T1000 (cell line): ENCODE results near the gene CLDN3.

Source experiments
- DNase-seq: peaks from one replicate; lab custom pipeline; 2025; ENCODE audit warnings: mixed read lengths; lab: John Stamatoyannopoulos, UW

The CLDN3 gene

GRCh38 chr7:73770860-73771670, 995 bp upstream of the CLDN3 start:
- DNase-seq: no peak

GRCh38 chr7:73769481-73770001, 529 bp downstream of the CLDN3 start:
- no peak for DNase-seq

DNA sequence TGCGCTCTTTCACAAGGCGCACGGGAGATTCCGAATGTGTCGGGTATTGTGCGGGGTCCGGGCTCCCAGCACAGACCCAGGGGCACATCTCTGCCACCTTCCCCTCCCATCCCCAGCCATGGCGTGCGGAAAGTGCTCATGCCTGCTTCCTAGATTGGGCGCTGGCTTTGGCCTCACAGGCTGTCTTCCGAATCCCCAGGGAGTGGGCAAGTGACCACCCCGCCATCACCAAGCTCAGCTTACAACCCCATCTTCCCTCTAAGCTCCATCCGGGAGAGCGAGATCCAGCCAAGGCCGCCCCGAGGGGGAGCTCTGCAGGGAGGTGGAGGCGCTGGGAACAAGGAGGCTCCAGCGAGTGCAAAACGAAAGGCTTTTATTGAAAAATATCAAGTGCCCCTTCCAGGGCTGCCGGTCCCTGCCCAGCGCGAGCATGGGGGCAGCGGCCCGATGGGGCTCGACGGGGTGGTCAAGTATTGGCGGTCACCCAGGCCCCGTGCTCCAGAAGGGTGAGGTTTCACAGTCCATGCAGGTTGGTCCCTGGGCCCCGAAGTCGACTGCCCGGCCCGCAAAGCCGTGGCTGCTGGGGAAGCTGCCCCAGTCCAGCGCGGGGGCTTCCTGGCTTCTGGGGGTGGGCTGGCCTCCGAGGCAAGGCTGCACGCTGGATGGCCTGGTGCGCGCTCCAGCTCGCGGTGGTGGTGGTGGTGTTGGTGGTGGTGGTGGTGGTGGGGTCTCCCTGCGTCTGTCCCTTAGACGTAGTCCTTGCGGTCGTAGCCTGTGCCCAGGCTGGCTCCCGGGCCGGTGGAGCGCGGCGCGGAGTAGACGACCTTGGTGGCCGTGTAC, 1.2 kb downstream of the CLDN3 start:
- DNase-seq: no peak

- no peak for DNase-seq
Measured at GRCh38 chr7:73766556-73767229, 3.4 kb downstream of the CLDN3 start.

GRCh38 chr7:73762659-73762999, 7.4 kb downstream of the CLDN3 start:
- no peak for DNase-seq

DNA sequence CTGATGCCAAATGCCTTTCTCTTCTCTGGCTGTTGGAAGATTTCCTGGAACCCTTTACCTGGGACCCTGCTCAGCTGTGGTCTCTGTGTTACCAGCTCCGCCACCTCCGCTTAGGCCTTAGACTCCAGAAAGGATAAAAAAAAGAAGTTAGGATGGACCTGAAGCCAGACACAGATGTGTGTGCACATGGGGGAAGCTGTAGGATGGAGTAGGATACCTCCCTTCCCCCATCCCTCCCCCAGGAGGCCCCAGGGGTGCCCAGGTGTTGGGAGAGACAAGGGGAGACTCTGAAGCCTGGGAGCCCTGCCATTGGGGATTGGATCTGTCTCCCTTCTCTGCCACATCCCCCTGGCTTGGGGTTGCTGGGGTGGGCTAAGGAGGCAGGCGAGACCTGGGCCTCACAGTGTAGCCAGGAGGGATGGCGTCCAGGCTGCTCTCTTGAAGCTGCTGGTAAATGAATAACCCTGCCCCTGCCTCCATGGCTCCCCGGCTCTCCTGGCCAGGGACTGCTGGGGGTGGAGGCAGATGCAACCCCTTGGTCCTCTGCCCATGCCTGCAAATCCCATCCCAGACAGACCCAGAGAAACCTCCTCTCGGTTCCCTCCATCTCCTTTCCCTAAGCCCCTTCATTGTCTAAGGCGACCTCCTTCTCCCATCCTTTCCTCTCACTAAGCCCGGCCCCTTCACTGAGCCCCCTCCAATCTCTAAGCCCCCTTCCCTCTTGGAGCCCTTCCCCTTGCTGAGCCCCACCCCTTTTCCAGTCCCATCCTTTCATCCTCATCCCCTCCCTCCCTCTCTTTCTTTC, 8.0 kb downstream of the CLDN3 start:
- no peak for DNase-seq

DNA sequence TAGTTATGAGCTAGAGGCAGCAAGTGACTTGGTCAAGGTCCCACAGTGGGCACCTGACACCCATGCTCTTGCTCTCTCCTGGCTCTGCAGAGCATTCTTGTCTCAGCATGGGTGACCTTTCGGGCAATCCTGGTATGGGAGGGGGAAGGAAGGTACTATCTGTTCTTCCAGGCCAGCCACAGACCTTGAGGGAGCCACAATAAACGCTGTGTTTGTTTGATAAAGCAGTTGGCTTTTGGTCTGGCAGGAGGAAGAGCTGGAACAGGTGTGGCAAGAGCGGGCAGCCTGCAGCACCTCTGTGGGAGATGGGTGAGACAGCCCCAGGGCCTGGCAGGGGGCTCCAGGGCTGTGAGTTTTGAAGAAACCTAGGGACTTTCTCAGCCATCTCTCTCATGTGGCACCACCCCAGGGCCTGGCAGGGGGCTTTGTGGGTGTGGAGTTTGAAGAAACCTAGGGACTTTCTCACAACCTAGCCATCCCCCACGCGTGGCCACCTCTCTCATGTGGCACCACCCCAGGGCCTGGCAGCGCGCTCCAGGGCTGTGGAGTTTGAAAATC, 11.4 kb downstream of the CLDN3 start:
- no peak for DNase-seq

DNA sequence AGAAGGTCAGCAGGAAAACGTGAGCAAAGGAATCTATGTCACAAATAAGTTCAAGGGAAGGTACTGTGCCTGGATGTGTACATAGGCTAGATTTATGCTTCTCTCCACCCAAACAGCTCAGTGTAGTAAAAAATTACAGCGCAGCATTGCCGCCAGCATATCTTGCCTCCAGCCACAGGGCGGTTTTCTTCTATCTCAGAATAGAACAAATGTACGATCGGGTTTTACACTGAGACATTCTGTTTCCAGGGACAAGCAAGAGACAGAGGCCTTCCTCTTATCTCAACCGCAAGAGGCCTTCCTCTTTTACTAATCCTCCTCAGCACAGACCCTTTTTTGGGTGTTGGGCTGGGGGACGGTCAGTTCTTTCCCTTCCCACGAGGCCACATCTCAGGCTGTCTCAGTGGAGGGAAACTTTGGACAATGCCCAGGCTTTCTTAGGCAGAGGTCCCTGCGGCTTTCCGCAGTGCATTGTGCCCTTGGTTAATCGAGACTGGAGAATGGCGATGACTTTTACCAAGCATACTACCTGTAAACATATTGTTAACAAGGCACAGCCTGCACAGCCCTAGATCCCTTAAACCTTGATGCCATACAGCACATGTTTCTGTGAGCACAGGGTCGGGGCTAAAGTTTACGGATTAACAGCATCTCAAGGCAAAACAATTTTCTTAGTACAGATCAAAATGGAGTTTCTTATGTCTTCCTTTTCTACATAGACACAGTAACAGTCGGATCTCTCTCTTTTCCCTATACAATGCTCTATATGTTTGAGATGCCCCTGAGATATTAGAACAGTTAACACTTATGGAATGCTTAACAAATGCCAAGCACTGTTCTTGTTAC, 19.9 kb downstream of the CLDN3 start:
- DNase-seq: no peak

DNA sequence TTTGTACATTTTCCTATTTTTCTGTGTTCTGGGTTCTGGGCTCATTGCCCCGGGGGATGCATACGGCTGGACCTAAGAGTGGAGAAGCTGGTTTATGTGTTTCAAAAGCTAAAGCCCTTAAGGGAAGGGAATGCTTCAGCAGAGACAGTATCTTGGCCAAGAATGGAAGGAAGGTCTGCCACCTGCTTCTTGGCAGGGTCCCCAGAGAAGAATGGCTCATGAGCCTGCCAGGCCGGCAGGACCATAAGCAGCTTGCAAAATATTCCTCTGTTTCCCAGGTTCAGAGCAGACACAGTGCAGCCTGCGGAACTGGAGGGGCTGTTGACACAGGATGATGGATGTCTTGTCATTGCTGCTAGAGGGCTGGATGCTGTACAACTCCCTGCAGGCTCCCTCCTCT, 23.7 kb downstream of the CLDN3 start:
- no peak for DNase-seq

DNA sequence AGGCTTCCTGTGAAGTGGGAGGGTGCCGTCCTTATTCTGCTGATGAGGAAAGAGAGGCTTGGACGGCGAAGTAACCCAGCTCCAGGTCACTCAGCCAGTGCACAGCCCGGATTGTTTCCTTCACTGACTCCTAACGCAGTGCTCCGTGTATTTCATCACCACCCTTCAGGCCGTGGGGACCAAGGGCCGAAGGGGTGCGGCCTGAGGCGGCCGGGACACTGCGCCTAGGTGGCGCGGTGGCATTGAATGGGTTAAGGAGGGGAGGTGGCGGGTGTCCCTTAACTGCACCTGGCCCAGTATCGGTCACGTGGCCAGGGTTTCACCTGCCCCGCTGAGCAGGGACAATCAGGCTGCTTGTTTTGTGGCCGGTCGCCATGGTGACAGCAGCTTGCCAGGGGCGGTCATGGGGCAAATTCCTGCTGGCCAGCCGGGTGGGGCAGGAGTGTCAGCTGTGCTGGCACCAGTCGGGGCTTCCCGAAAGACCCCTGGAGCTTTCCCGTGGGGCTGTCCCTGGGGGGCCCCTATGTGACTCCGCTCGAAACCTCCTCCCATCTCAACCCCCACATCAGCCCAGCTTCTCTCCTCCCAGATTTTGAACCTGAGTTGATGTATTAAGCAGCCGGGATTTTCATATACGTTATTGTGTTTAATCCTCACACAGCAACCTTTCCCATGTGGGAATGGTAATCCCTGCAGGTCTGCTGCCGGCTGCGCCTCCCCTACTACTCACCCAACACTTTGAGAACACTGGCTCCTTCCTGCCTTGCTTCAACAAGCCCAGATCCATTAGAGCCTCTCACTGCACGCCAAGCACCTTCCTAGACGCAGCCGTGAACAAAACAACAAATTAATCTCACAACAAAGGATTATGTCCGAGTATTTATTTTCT, 27.1 kb downstream of the CLDN3 start:
- no peak for DNase-seq

DNA sequence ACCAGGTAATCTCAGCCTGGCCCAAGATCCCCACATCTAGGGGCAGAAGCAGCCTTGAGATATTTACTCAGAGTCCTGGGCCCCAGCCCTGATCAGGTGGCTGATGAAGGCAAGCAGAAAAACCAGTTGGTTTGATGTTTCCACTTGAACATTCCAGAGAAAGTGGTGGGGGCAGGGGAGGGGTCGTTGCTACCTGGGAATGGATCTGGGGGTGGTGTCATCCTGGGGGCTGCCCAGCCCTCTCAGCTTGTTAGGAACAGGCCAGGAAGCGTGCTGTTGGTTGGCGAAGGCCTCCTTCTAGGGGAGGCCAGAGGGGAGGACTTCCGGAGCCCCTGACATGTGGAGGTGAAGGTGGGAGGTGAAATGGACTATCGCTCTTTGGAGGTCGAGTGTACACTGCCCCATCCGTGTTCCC, 27.7 kb downstream of the CLDN3 start:
- no peak for DNase-seq

DNA sequence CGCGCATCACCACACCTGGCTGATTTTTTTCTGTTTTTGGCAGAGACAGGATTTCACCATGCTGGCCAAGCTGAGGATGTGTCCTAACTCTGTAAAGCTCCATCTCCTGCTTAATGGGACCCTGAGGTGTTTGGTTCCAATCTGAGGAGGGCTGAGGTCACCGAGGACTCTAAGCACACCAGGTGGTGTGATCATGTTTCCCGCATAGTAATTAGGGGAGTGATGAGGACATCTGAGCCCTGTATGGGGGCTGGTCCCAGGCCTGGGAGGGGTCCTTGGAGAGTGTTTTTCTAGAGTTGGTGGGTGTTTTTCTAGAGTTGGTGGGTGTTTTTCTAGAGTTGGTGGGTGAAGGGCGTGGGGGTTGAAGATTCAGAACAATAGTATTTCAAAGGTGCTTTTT, 28.5 kb downstream of the CLDN3 start:
- DNase-seq: no peak

- DNase-seq: no peak
Measured at GRCh38 chr7:73740771-73741170, 29.3 kb downstream of the CLDN3 start.

- DNase-seq: no peak
Measured at GRCh38 chr7:73740212-73740611, 29.9 kb downstream of the CLDN3 start.

DNA sequence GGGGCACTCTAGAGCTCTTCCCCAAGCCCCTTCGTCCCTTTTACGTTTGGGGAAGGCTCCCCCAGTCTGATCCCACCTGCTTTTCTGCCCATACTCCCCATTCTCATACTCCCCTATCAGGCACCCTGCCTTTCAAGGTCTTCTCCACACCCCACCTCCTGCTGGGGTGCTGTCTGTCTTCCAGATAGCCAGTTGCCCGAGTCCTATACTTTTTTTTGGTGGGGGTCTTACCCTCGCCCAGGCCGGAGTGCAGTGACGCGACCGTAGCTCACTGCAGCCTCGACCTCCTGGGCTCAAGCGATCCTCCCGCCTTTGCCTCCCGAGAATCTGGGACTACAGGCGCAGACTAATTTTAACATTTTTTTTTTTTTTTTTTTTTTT, 30.7 kb downstream of the CLDN3 start:
- DNase-seq: no peak

GRCh38 chr7:73738612-73739386, 31.3 kb downstream of the CLDN3 start, which contains the start of gene ABHD11:
ABHD11 (minus strand) TSS chr7:73738802; CDS start chr7:73738770, 32 bp downstream.
- peak; percentile 87 for DNase-seq

GRCh38 chr7:73738220-73738611, 31.9 kb downstream of the CLDN3 start:
- no peak for DNase-seq

- DNase-seq: no peak
Measured at GRCh38 chr7:73737491-73738219, 32.4 kb downstream of the CLDN3 start.
